Measurements from ENCODE around the gene CDK19. TPM values are rescaled to one million over a fixed set of nuclear protein-coding genes. Genes with fewer than 3 reads are reported as not detected.

The CDK19 gene
- total and polyA plus RNA-seq, 10 of the 15 experiments (the other 5 are each of a cell fraction or from before 2014, with no cell fraction given) = 4.6 to 21.4 (median 12.4) TPM

DNA sequence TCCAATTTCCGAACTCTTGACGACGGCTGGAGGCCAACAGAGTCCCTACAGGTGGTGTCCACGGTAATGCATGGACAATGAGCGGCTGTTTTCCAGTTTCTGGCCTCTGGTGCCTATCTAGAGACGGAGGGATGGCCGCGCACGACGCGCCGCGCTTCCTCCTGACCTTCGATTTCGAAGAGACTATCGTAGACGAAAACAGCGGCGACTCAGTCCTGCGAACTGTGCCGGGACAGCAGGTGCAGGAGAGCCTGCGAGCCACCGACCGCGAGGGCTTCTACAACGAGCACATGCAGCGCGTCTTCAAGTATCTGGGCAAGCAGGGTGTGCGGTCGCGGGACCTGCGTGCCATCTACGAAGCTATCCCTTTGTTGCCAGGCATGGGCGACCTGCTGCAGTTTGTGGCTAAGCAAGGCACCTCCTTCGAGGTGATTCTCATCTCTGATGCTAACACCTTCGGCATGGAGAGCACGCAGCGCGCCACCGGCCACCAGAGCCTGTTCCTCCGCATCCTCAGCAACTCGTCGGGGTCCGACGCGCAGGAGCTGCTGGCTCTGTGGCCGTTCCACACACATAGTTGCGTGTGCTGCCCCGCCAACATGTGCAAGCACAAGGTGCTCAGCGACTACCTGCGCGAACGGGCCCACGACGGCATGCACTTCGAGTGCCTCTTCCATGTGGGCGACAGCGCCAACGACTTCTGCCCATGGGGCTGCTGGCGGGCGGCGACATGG is 169.4 kb downstream of the CDK19 start:
- Histone ChIP-seq H2AFZ (ENCODE audit: control insufficient read depth, low read depth, low read length) (no peak overlapping the region), H3K36me3 (ENCODE audit: control insufficient read depth in 2 of 2, insufficient read depth in 2 of 2, low read length in 1 of 2) (peaks cover 0 to 4% of the 10 kb centered on the region in 2 experiments; a peak in 2 of 4 replicates), H3K9ac (ENCODE audit: control insufficient read depth, insufficient read depth, low read length) (no peak overlapping the region), H3K27me3 (replicated peaks in 1 of 2; ENCODE audit: control insufficient read depth in 2 of 2, insufficient read depth in 2 of 2, low read length in 1 of 2) (no peaks in the 10 kb centered on the region), H3K4me1 (ENCODE audit: control insufficient read depth, insufficient read depth, low read length) (no peaks in the 10 kb centered on the region), H3K4me3 (no peak overlapping the region), H3K9me3 (replicated peaks; ENCODE audit: control insufficient read depth, insufficient read depth, low read length) (peaks cover 1% of the 10 kb centered on the region; the same call in 1 of the 3 replicates), H3K4me2 (ENCODE audit: control insufficient read depth, insufficient read depth) (no peak overlapping the region), H4K20me1 (ENCODE audit: control insufficient read depth, insufficient read depth) (no peaks in the 10 kb centered on the region), H3K27ac (ENCODE audit: control insufficient read depth, insufficient read depth) (no peak overlapping the region), H3K79me2 (ENCODE audit: control insufficient read depth, insufficient read depth, low read length) (no peaks in the 10 kb centered on the region)
- ATAC-seq = no peak
- in situ Hi-C loops (cut with MboI) (no loop called here), intact Hi-C loops (cut with micrococcal nuclease; ENCODE audit: unreplicated experiment) (no loop called here)
- SMC1A ChIA-PET (ENCODE audit: uncharacterized antibody, unreplicated experiment) = no interaction called here
- TF ChIP-seq TCF12 (IDR thresholded peaks at IDR 0.05; ENCODE audit: low read depth, low read length) (no peak), HDAC6 (IDR thresholded peaks at IDR 0.05; ENCODE audit: unreplicated experiment) (no peak), DPF2 (IDR thresholded peaks at IDR 0.05) (no peak), ZSCAN29 (IDR thresholded peaks at IDR 0.05) (no peak), SMARCA5 (IDR thresholded peaks at IDR 0.05) (no peak), CHD2 (IDR thresholded peaks at IDR 0.05; ENCODE audit: borderline replicate concordance, low read depth, low read length) (no peak), ETV6 (conservative IDR thresholded peaks at IDR 0.05 in 1 of 2, IDR thresholded peaks at IDR 0.05 in 1 of 2; ENCODE audit: borderline replicate concordance in 1 of 2, low read depth in 1 of 2) (no peak), CBX5 (IDR thresholded peaks at IDR 0.05; ENCODE audit: low read depth) (no peak), RCOR1 (conservative IDR thresholded peaks at IDR 0.05; ENCODE audit: low read depth, low read length) (no peak), BCL11A (IDR thresholded peaks at IDR 0.05; ENCODE audit: low read depth, low read length) (no peak), MEF2A (IDR thresholded peaks at IDR 0.05; ENCODE audit: insufficient read depth, low read depth, low read length) (no peak), NFYB (IDR thresholded peaks at IDR 0.05; ENCODE audit: insufficient read depth, low read depth, low read length) (no peak), BACH1 (IDR thresholded peaks at IDR 0.05; ENCODE audit: borderline replicate concordance) (no peak), EZH2 (IDR thresholded peaks at IDR 0.05; ENCODE audit: borderline replicate concordance, control insufficient read depth, low read depth, low read length) (no peak), SRF (IDR thresholded peaks at IDR 0.05; ENCODE audit: low read depth in 2 of 2, low read length in 2 of 2) (no peak), RB1 (IDR thresholded peaks at IDR 0.05; ENCODE audit: borderline replicate concordance) (no peak), ZNF207 (IDR thresholded peaks at IDR 0.05; ENCODE audit: borderline replicate concordance) (no peak)
- TF ChIP-seq, protein P1, sequence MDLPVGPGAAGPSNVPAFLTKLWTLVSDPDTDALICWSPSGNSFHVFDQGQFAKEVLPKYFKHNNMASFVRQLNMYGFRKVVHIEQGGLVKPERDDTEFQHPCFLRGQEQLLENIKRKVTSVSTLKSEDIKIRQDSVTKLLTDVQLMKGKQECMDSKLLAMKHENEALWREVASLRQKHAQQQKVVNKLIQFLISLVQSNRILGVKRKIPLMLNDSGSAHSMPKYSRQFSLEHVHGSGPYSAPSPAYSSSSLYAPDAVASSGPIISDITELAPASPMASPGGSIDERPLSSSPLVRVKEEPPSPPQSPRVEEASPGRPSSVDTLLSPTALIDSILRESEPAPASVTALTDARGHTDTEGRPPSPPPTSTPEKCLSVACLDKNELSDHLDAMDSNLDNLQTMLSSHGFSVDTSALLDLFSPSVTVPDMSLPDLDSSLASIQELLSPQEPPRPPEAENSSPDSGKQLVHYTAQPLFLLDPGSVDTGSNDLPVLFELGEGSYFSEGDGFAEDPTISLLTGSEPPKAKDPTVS (IDR thresholded peaks at IDR 0.05; ENCODE audit: low read depth, low read length) = no peak
- TF ChIP-seq, protein P2, sequence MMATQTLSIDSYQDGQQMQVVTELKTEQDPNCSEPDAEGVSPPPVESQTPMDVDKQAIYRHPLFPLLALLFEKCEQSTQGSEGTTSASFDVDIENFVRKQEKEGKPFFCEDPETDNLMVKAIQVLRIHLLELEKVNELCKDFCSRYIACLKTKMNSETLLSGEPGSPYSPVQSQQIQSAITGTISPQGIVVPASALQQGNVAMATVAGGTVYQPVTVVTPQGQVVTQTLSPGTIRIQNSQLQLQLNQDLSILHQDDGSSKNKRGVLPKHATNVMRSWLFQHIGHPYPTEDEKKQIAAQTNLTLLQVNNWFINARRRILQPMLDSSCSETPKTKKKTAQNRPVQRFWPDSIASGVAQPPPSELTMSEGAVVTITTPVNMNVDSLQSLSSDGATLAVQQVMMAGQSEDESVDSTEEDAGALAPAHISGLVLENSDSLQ (IDR thresholded peaks at IDR 0.05) = no peak
- TF ChIP-seq, protein P3, sequence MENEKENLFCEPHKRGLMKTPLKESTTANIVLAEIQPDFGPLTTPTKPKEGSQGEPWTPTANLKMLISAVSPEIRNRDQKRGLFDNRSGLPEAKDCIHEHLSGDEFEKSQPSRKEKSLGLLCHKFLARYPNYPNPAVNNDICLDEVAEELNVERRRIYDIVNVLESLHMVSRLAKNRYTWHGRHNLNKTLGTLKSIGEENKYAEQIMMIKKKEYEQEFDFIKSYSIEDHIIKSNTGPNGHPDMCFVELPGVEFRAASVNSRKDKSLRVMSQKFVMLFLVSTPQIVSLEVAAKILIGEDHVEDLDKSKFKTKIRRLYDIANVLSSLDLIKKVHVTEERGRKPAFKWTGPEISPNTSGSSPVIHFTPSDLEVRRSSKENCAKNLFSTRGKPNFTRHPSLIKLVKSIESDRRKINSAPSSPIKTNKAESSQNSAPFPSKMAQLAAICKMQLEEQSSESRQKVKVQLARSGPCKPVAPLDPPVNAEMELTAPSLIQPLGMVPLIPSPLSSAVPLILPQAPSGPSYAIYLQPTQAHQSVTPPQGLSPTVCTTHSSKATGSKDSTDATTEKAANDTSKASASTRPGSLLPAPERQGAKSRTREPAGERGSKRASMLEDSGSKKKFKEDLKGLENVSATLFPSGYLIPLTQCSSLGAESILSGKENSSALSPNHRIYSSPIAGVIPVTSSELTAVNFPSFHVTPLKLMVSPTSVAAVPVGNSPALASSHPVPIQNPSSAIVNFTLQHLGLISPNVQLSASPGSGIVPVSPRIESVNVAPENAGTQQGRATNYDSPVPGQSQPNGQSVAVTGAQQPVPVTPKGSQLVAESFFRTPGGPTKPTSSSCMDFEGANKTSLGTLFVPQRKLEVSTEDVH (IDR thresholded peaks at IDR 0.05; ENCODE audit: low read depth, partially characterized antibody) = no peak
- CTCF ChIA-PET = no interaction called here
- RAD21 ChIA-PET (ENCODE audit: unreplicated experiment) = no interaction called here
- no peak for FAIRE-seq
- 99% methylated on average over 62 of the region's 62 CpGs for WGBS (ENCODE audit: insufficient coverage, insufficient replicate concordance, low lambda C conversion rate, missing lambda C conversion rate)
- no peak for DNase-seq (ENCODE audit: low read depth, low spot score)
- BruUV-seq (replicated peaks) = no TSS peak
- POLR2A ChIA-PET = no interaction called here

Data from GM12878 (cell line).